Body of pancreas (tissue), 4 donors: ENCODE data around the gene FBLN1. TPM values are rescaled to one million over a fixed set of nuclear protein-coding genes. Genes with fewer than 3 reads are reported as not detected.

Source experiments
- ATAC-seq: fragments of 150-250 bp; one replicate; pipeline ENCODE4 v1.9.1; 2016
- DNase-seq, 4 donors: peaks; one replicate each; pipeline ENCODE4 v3.0.0-alpha.2; 2019
- H3K27ac ChIP-seq, 4 donors: fragments of 200-600 bp; sonication (generic); 1 replicate in 3 of 4; 2 replicates in 1 of 4; pipeline versions ENCODE4 v1.5.1 to v1.6.1; 2016 to 2019; ENCODE audit warnings: mild to moderate bottlenecking in 1 of 4, mixed read lengths in 1 of 4, moderate library complexity in 1 of 4
- H3K27me3 ChIP-seq, 2 donors: fragments of 200-600 bp; sonication (generic); one replicate each; pipeline ENCODE4 v1.6.0; 2016; ENCODE audit warnings: mild to moderate bottlenecking in 1 of 2
- H3K36me3 ChIP-seq, 2 donors: fragments of 200-600 bp; sonication (generic); replicated peaks in 1 of 2; 2 replicates each; pipeline ENCODE4 v1.5.1; 2016; ENCODE audit warnings: low read depth in 2 of 2; ENCODE audit not compliant: insufficient read depth in 1 of 2
- H3K4me1 ChIP-seq: fragments of 200-600 bp; sonication (generic); one replicate; pipeline ENCODE4 v1.6.0; 2016
- H3K4me3 ChIP-seq, 2 donors: fragments of 200-600 bp; sonication (generic); 1 replicate in 1 of 2; 2 replicates in 1 of 2; pipeline ENCODE4 v1.5.1; 2016 to 2019
- H3K9me3 ChIP-seq, 3 donors: fragments of 200-600 bp; sonication (generic); 1 replicate in 2 of 3; 2 replicates in 1 of 3; pipeline ENCODE4 v1.5.1; 2016
- POLR2A ChIP-seq, 3 donors: fragments of 450-650 bp; IDR thresholded peaks; one replicate each; pipeline ENCODE4 v1.6.1; 2016; ENCODE audit warnings: antibody characterized with exemption in 3 of 3, mild to moderate bottlenecking in 2 of 3
- WGBS, 2 donors: methylation state at CpG; one replicate each; pipeline ENCODE4 v1.1.5; 2017; 5-methylcytosine and 5-hydroxymethylcytosine counted together
- intact Hi-C: fragments of 100-400 bp; cut with DNase I; formaldehyde crosslinking; loops from one replicate; pipeline ENCODE4 v1.15.1; 2023
- total RNA-seq, 2 donors: library from RNA; depleted of rRNA; stranded (reverse); fragments of >200 nt; gene quantifications; one replicate each; pipeline ENCODE4 v1.1.0, GENCODE V29; 2016
- TF ChIP-seq, protein P1 (sequence below), 7 experiments: fragments of 450-650 bp in 4 of 7; fragments of 200-600 bp in 3 of 7; sonication (generic) in 3 of 7; IDR thresholded peaks; one replicate each; pipeline ENCODE4 v1.5.1; 2016 to 2019; ENCODE audit warnings: antibody characterized with exemption in 7 of 7

The FBLN1 gene
- total RNA-seq, 2 donors from 2014 or later, result 97.0 to 119 TPM

- 70% methylated on average over 5 to 8 of the region's 8 CpGs for WGBS, 2 donors
- ATAC-seq (no peak), DNase-seq (no peak)
- TF ChIP-seq POLR2A (IDR thresholded peaks at IDR 0.05), result no peak
- TF ChIP-seq, protein P1, sequence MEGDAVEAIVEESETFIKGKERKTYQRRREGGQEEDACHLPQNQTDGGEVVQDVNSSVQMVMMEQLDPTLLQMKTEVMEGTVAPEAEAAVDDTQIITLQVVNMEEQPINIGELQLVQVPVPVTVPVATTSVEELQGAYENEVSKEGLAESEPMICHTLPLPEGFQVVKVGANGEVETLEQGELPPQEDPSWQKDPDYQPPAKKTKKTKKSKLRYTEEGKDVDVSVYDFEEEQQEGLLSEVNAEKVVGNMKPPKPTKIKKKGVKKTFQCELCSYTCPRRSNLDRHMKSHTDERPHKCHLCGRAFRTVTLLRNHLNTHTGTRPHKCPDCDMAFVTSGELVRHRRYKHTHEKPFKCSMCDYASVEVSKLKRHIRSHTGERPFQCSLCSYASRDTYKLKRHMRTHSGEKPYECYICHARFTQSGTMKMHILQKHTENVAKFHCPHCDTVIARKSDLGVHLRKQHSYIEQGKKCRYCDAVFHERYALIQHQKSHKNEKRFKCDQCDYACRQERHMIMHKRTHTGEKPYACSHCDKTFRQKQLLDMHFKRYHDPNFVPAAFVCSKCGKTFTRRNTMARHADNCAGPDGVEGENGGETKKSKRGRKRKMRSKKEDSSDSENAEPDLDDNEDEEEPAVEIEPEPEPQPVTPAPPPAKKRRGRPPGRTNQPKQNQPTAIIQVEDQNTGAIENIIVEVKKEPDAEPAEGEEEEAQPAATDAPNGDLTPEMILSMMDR (IDR thresholded peaks at IDR 0.05), result no peak
- Histone ChIP-seq H3K4me3 (no peak overlapping the region), H3K36me3 (no peaks in the 10 kb centered on the region), H3K27ac (no peak overlapping the region), H3K4me1 (no peaks in the 10 kb centered on the region), H3K27me3 (no peaks in the 10 kb centered on the region), H3K9me3 (no peaks in the 10 kb centered on the region)
- intact Hi-C loops, result no loop called here
Measured at GRCh38 chr22:45526281-45526680, 23.6 kb downstream of the FBLN1 start.

DNA sequence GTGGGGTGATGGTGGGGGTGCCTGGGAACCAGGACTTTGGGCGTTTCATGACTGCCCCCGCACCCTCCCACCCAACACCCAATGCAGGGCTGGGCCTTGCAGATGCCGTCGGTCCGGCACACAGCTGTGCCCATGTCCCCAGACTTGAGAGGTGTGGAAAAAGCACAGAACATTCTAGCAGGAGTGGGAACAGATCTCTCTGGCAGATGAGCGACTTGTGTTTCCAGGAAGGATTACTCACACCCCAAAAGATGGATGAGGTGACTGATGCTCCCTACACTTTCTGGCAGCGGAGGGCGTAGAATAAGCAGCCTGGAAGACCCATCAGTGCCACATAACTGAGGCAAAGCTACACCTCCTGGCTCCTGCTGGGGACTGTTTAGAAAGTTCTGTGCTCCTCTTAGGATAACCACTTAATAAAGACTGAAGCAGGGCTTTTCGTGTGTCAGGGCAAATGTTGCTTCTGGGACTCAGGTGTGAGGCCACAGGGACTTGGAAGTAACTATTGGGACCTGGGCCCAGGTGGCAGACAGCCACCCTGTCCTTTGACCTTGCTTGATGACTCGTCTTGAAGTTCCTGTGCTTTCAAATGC is 24.2 kb downstream of the FBLN1 start:
- Histone ChIP-seq H3K4me3 (no peak overlapping the region), H3K9me3 (no peaks in the 10 kb centered on the region), H3K4me1 (no peaks in the 10 kb centered on the region), H3K27me3 (no peaks in the 10 kb centered on the region), H3K27ac (no peak overlapping the region), H3K36me3 (no peaks in the 10 kb centered on the region)
- TF ChIP-seq, protein P1 (IDR thresholded peaks at IDR 0.05), result no peak
- no peak for TF ChIP-seq POLR2A (IDR thresholded peaks at IDR 0.05)
- DNase-seq, result no peak
- no peak for ATAC-seq
- 54 to 71% methylated on average over 5 to 10 of the region's 10 CpGs for WGBS, 2 donors
- intact Hi-C loops, result no loop called here

GRCh38 chr22:45527456-45527855 is 24.8 kb downstream of the FBLN1 start:
- Histone ChIP-seq H3K4me3 (no peak overlapping the region), H3K27ac (no peak overlapping the region), H3K9me3 (no peaks in the 10 kb centered on the region), H3K36me3 (no peaks in the 10 kb centered on the region), H3K4me1 (no peaks in the 10 kb centered on the region), H3K27me3 (no peaks in the 10 kb centered on the region)
- no peak for ATAC-seq
- no peak for TF ChIP-seq POLR2A (IDR thresholded peaks at IDR 0.05)
- TF ChIP-seq, protein P1 (IDR thresholded peaks at IDR 0.05), result no peak
- intact Hi-C loops, result no loop called here
- no peak for DNase-seq
- 81 to 98% methylated on average over 6 of the region's 6 CpGs for WGBS, 2 donors

GRCh38 chr22:45528046-45528445 is 25.4 kb downstream of the FBLN1 start:
- Histone ChIP-seq H3K27ac (no peak overlapping the region), H3K4me3 (no peak overlapping the region), H3K4me1 (no peaks in the 10 kb centered on the region), H3K27me3 (no peaks in the 10 kb centered on the region), H3K9me3 (no peaks in the 10 kb centered on the region), H3K36me3 (no peaks in the 10 kb centered on the region)
- no peak for TF ChIP-seq POLR2A (IDR thresholded peaks at IDR 0.05)
- TF ChIP-seq, protein P1 (IDR thresholded peaks at IDR 0.05), result no peak
- DNase-seq (no peak), ATAC-seq (no peak)
- 91 to 92% methylated on average over 9 of the region's 9 CpGs for WGBS, 2 donors
- intact Hi-C loops, result no loop called here

DNA sequence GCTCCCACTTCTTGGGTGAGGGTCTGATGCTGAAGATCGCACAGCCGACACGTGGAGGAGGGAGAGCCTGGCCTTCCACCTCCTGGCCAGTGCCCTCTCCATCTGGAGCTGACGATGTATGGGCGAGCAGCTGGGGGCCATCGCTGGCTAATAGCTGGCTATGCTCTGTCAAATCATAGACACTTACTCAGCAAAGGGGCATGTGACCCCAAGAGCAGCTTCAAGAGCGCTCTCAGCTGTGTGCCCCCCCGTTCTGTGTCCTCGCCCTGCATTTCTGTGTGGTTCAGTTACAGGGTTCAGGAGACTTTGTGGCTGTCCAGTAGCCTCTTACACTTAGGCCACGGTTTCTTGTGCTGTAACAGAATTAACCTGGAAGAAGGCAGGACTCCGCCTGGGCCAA is 26.4 kb downstream of the FBLN1 start:
- intact Hi-C loops, result no loop called here

More for the DNA sequence above, 26.4 kb downstream of the FBLN1 start:
- ATAC-seq (no peak), DNase-seq (no peak)
- Histone ChIP-seq H3K4me1 (no peaks in the 10 kb centered on the region), H3K36me3 (no peaks in the 10 kb centered on the region), H3K9me3 (no peaks in the 10 kb centered on the region), H3K4me3 (no peak overlapping the region), H3K27me3 (no peaks in the 10 kb centered on the region), H3K27ac (no peak overlapping the region)
- 89 to 90% methylated on average over 7 to 11 of the region's 11 CpGs for WGBS, 2 donors
- TF ChIP-seq POLR2A (IDR thresholded peaks at IDR 0.05), result no peak
- TF ChIP-seq, protein P1 (IDR thresholded peaks at IDR 0.05), result no peak
